ENCODE data around the gene FNBP1L.

FNBP1L gene

DNA sequence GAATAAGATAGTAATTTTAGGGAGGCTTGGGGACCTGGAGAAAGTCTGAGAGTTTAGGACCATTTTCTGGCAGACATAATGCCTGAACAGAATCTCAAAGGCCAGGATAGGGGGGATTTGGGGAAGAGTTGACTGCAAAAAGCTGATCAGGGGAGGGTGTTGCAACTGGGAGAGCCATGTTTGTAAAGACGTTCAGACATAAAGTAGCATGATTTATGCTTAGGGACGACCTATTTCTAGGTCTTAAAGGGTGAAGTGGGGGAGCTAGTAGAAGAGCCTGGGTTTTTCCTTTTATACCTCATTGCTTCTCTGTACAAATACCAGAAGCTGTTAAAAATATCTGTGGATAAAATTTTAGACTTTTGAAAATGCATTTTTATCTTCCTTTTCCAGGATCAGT lies 51.2 kb downstream of the FNBP1L start:
- no peaks in the 10 kb centered on the region for H3K9me3 Mint-ChIP-seq
- H3K4me3 Mint-ChIP-seq, result no peak overlapping the region
- peaks cover 52% of the 10 kb centered on the region for H3K36me3 Mint-ChIP-seq (ENCODE audit: low read depth)
- no peaks in the 10 kb centered on the region for H3K27me3 Mint-ChIP-seq (ENCODE audit: low read depth)
- H3K27ac Mint-ChIP-seq, result peak overlapping the region in 2 of 3 experiments; percentile 10 to 21
- H3K4me1 Mint-ChIP-seq, result peaks cover 16% of the 10 kb centered on the region
- TF ChIP-seq, protein P1, sequence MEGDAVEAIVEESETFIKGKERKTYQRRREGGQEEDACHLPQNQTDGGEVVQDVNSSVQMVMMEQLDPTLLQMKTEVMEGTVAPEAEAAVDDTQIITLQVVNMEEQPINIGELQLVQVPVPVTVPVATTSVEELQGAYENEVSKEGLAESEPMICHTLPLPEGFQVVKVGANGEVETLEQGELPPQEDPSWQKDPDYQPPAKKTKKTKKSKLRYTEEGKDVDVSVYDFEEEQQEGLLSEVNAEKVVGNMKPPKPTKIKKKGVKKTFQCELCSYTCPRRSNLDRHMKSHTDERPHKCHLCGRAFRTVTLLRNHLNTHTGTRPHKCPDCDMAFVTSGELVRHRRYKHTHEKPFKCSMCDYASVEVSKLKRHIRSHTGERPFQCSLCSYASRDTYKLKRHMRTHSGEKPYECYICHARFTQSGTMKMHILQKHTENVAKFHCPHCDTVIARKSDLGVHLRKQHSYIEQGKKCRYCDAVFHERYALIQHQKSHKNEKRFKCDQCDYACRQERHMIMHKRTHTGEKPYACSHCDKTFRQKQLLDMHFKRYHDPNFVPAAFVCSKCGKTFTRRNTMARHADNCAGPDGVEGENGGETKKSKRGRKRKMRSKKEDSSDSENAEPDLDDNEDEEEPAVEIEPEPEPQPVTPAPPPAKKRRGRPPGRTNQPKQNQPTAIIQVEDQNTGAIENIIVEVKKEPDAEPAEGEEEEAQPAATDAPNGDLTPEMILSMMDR (IDR thresholded peaks at IDR 0.05; ENCODE audit: unreplicated experiment in 3 of 3), result no peak

DNA sequence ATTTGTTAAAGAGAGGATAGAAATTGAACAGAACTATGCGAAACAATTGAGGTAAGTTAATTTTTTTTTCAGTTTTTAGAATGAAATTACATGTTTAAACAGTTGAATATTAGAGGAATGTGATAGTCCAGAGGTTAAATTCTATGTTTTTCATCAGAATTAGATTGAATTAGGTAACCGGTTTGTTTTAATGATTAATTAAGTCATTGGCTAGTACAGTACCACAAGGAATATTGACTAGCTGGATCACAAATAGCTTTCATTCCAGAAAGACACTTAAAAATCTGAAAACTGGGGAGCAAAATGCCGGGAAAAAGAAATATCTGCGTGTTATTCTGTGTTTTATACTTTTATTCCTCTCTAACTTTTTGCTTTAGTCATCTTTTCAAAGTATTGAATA lies 51.6 kb downstream of the FNBP1L start:
- peaks cover 16% of the 10 kb centered on the region for H3K4me1 Mint-ChIP-seq
- peak overlapping the region in 1 of 3 experiments; percentile 10 for H3K27ac Mint-ChIP-seq
- no peaks in the 10 kb centered on the region for H3K9me3 Mint-ChIP-seq
- H3K27me3 Mint-ChIP-seq (ENCODE audit: low read depth), result no peaks in the 10 kb centered on the region
- peaks cover 53% of the 10 kb centered on the region for H3K36me3 Mint-ChIP-seq (ENCODE audit: low read depth)
- no peak overlapping the region for H3K4me3 Mint-ChIP-seq
- TF ChIP-seq, protein P1 (IDR thresholded peaks at IDR 0.05; ENCODE audit: unreplicated experiment in 3 of 3), result no peak

DNA sequence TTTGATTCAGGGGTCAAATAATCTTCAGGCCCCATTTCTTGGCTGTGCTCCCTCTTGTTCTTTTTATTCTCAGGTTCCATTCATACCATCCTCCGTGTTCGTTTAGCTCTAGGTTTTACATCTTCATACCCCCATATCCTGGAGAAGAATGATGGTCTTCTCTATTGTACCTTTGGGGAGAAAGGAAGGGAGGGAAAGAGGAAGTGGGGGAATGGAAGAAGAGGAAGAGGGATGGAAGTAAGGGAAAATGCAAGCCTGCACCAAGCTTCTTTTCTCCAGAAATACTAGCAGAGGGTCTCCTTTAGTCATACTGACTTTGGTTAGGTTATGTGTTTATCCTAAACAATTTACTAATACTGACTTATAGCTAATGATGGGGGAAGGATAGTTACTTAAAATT lies 52.4 kb downstream of the FNBP1L start:
- H3K4me3 Mint-ChIP-seq, result no peak overlapping the region
- H3K36me3 Mint-ChIP-seq (ENCODE audit: low read depth), result peaks cover 53% of the 10 kb centered on the region
- no peak overlapping the region for H3K27ac Mint-ChIP-seq
- no peaks in the 10 kb centered on the region for H3K9me3 Mint-ChIP-seq
- no peaks in the 10 kb centered on the region for H3K27me3 Mint-ChIP-seq (ENCODE audit: low read depth)
- TF ChIP-seq, protein P1 (IDR thresholded peaks at IDR 0.05; ENCODE audit: unreplicated experiment in 3 of 3), result no peak
- peaks cover 16% of the 10 kb centered on the region for H3K4me1 Mint-ChIP-seq

DNA sequence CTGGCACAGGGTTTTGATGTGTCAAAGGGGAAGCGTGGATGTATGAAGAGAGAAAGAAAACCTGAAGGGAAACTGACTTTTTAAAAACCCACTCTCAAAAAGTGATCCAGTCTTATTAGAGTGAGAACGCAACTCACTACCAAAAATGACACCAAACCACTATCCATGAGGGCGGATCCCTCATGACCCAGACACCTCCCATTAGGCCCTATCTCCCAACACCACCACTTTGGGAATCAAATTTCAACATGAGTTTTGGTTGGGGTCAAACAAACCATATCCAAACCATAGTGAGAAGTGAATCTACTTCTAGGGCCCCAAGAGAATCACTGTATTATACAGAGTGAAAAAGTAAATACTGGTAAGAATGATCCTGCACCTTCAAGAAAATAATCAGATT lies 53.5 kb downstream of the FNBP1L start:
- H3K4me3 Mint-ChIP-seq, result no peak overlapping the region
- no peaks in the 10 kb centered on the region for H3K9me3 Mint-ChIP-seq
- TF ChIP-seq, protein P1 (IDR thresholded peaks at IDR 0.05; ENCODE audit: unreplicated experiment in 3 of 3), result no peak
- peaks cover 52% of the 10 kb centered on the region for H3K36me3 Mint-ChIP-seq (ENCODE audit: low read depth)
- peak overlapping the region in 1 of 3 experiments; percentile 36 for H3K27ac Mint-ChIP-seq
- H3K27me3 Mint-ChIP-seq (ENCODE audit: low read depth), result no peaks in the 10 kb centered on the region
- peaks cover 16% of the 10 kb centered on the region for H3K4me1 Mint-ChIP-seq

DNA sequence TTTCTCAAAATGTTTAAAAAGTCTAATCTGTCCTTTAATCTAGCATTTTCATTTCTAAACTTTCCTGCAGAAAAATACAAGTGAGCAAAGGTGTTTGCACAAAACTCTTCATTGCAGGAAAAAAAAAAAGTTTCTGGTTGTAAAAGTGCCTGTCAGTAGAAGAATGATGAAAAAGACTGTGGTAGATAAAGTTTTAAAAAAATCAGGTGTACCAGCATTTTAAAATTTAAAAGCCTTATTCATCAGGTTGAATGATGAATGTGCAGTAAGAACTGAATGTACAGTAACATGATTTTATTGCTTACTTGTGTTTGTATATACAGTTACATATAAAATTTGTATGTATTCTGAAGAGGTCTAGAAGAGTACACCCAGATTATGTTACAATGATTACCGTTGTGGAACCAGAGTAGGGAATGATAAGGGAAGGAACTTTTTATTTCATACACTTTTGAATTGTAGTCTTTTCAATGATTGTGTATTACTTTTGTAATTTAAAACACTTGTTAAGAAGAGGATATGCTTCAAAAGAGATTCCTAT lies 54.0 kb downstream of the FNBP1L start:
- Mint-ChIP-seq H3K4me1 (peaks cover 16% of the 10 kb centered on the region), H3K36me3 (ENCODE audit: low read depth) (peaks cover 54% of the 10 kb centered on the region), H3K9me3 (no peaks in the 10 kb centered on the region), H3K27me3 (ENCODE audit: low read depth) (no peaks in the 10 kb centered on the region), H3K4me3 (no peak overlapping the region), H3K27ac (peak overlapping the region; percentile 17 to 36 (median 19))
- TF ChIP-seq, protein P1 (IDR thresholded peaks at IDR 0.05; ENCODE audit: unreplicated experiment in 3 of 3), result no peak

DNA sequence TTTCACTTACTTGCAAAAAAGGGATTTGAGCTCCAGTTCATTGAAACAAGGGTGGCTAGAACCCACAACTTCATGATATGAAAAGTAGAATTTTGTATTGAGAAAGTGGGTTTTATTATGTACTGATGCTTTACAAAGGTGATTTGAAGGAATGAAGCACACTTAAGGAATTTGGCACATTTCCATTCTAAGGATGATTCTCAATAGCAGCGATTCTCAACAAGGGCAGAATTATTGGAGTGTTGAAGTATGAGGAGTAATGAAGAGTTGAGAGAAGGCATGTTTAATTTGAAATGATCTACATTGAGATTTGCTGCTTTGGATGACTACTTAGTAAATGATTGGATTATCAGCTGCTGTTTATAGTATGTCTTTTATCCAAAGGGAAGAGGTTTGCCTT lies 54.7 kb downstream of the FNBP1L start:
- Mint-ChIP-seq H3K27ac (peak overlapping the region in 2 of 3 experiments; percentile 0 to 41), H3K9me3 (peaks cover 4% of the 10 kb centered on the region), H3K4me3 (no peak overlapping the region), H3K27me3 (ENCODE audit: low read depth) (no peaks in the 10 kb centered on the region), H3K36me3 (ENCODE audit: low read depth) (peaks cover 61% of the 10 kb centered on the region), H3K4me1 (peaks cover 16% of the 10 kb centered on the region)
- TF ChIP-seq, protein P1 (IDR thresholded peaks at IDR 0.05; ENCODE audit: unreplicated experiment in 3 of 3), result no peak
